Panc1 (cell line): Measurements from ENCODE around the gene PPBP. TPM values are rescaled to one million over a fixed set of nuclear protein-coding genes. Genes with fewer than 3 reads are reported as not detected.

Experiments
- ATAC-seq: fragments of 200-7000 bp; cut with Tn5 transposase; 2 replicates; pipeline ENCODE4 v1.9.1; 2020; ENCODE audit warnings: mild to moderate bottlenecking, moderate library complexity
- BruUV-seq: library from RNA; stranded (reverse); fragments of 400-500 nt; replicated peaks from 2 replicates; lab custom pipeline; 2021; lab: Mats Ljungman, UMichigan
- CTCF ChIA-PET: fragments of 300-600 bp; sonication (Branson Sonifier 250); formaldehyde crosslinking; loops from one replicate; lab custom pipeline; 2022; ENCODE audit warnings: antibody characterized with exemption; lab: Charles Lee
- POLR2A ChIA-PET: fragments of 300-600 bp; sonication (Branson Sonifier 250); formaldehyde crosslinking; loops from one replicate; lab custom pipeline; 2022; ENCODE audit warnings: antibody characterized with exemption; lab: Charles Lee
- DNase-seq: peaks from one replicate; pipeline ENCODE4 v3.0.0-alpha.2; 2010; ENCODE audit warnings: low read depth, low spot score
- H3K27ac ChIP-seq: 2 replicates; pipeline ENCODE4 v1.5.1; 2011; ENCODE audit warnings: mild to moderate bottlenecking, low read length, inconsistent platforms
- H3K27me3 ChIP-seq: fragments of 200-500 bp; sonication (Bioruptor generic); 2 replicates; pipeline ENCODE4 v1.6.0; 2014; ENCODE audit warnings: low read length, inconsistent platforms; ENCODE audit not compliant: control insufficient read depth, insufficient read depth
- H3K36me3 ChIP-seq: fragments of 200-500 bp; sonication (Bioruptor generic); 2 replicates; pipeline ENCODE4 v1.5.1; 2014; ENCODE audit warnings: inconsistent platforms, mild to moderate bottlenecking, low read length, moderate library complexity; ENCODE audit not compliant: control insufficient read depth, insufficient read depth
- H3K4me1 ChIP-seq: 2 replicates; pipeline ENCODE4 v1.5.1; 2011; ENCODE audit warnings: inconsistent platforms, mild to moderate bottlenecking, low read length, moderate library complexity; ENCODE audit not compliant: control insufficient read depth, insufficient read depth
- H3K4me3 ChIP-seq, 2 experiments: 2 replicates each; pipeline ENCODE4 v1.5.1; 2011 to 2012; ENCODE audit warnings: low read depth in 2 of 2, low read length in 2 of 2, mild to moderate bottlenecking in 2 of 2, inconsistent platforms in 1 of 2, moderate library complexity in 1 of 2
- H3K9me3 ChIP-seq: fragments of 200-500 bp; sonication (Bioruptor generic); 2 replicates; pipeline ENCODE4 v1.5.1; 2014; ENCODE audit warnings: low read depth, mild to moderate bottlenecking, inconsistent platforms, low read length, moderate library complexity; ENCODE audit not compliant: control insufficient read depth, insufficient read depth
- CTCF ChIP-seq: fragments of 450-650 bp; IDR thresholded peaks from 2 replicates; pipeline ENCODE4 v1.5.1; 2017; ENCODE audit warnings: mild to moderate bottlenecking
- POLR2AphosphoS5 ChIP-seq: IDR thresholded peaks from 2 replicates; pipeline ENCODE4 v1.6.1; 2012; ENCODE audit warnings: mild to moderate bottlenecking, low read depth, low read length, moderate library complexity
- REST ChIP-seq, 2 experiments: IDR thresholded peaks; 2 replicates each; pipeline ENCODE4 v1.6.1; 2011 to 2012; ENCODE audit warnings: low read depth in 2 of 2, control low read depth in 1 of 2, low read length in 1 of 2, mild to moderate bottlenecking in 1 of 2, moderate library complexity in 1 of 2; ENCODE audit not compliant: insufficient read depth in 1 of 2
- SIN3A ChIP-seq: IDR thresholded peaks from 2 replicates; pipeline ENCODE4 v1.6.1; 2012; ENCODE audit warnings: low read depth, mild to moderate bottlenecking, low read length, moderate library complexity, borderline replicate concordance; ENCODE audit not compliant: insufficient read depth
- TCF7L2 ChIP-seq: IDR thresholded peaks from 2 replicates; pipeline ENCODE4 v1.6.1; 2011; ENCODE audit warnings: mild to moderate bottlenecking, low read depth, low read length, inconsistent platforms
- in situ Hi-C: cut with HindIII; loops from 2 replicates; pipeline ENCODE4 v1.10.0; 2016; ENCODE audit warnings: low sequenced_read_pairs, low pct_unique_long_range_greater_than_20kb
- intact Hi-C: fragments of 100-400 bp; cut with micrococcal nuclease; formaldehyde crosslinking; loops from one replicate; pipeline ENCODE4 v1.10.0; 2022; ENCODE audit not compliant: unreplicated experiment
- total RNA-seq: library from RNA; stranded (reverse); gene quantifications from one replicate; pipeline ENCODE4 v1.2.1, GENCODE V29; 2021; ENCODE audit not compliant: unreplicated experiment

PPBP gene
- total RNA-seq, 1 experiment from 2014 or later = not detected

- Histone ChIP-seq H3K27ac (no peak overlapping the region), H3K9me3 (no peaks in the 10 kb centered on the region), H3K27me3 (no peaks in the 10 kb centered on the region), H3K36me3 (no peaks in the 10 kb centered on the region), H3K4me3 (no peak overlapping the region), H3K4me1 (no peaks in the 10 kb centered on the region)
- DNase-seq = no peak
- BruUV-seq = no TSS peak
- in situ Hi-C loops = no loop called here
- intact Hi-C loops = no loop called here
- POLR2A ChIA-PET = no interaction called here
- TF ChIP-seq CTCF (no peak), REST (IDR thresholded peaks at IDR 0.05; ENCODE audit: insufficient read depth in 1 of 2, low read depth in 2 of 2, low read length in 1 of 2) (no peak), POLR2AphosphoS5 (no peak), SIN3A (no peak), TCF7L2 (no peak)
- CTCF ChIA-PET = no interaction called here
- ATAC-seq = no peak
Measured at GRCh38 chr4:74033739-74034138, 45.7 kb upstream of the PPBP start.

GRCh38 chr4:74032064-74032463, 44.1 kb upstream of the PPBP start:
- Histone ChIP-seq H3K27ac (no peak overlapping the region), H3K27me3 (no peaks in the 10 kb centered on the region), H3K4me3 (no peak overlapping the region), H3K36me3 (no peaks in the 10 kb centered on the region), H3K9me3 (no peaks in the 10 kb centered on the region), H3K4me1 (no peaks in the 10 kb centered on the region)
- ATAC-seq (no peak), DNase-seq (no peak)
- in situ Hi-C loops (no loop called here), intact Hi-C loops (no loop called here)
- no TSS peak for BruUV-seq
- TF ChIP-seq TCF7L2 (no peak), REST (IDR thresholded peaks at IDR 0.05; ENCODE audit: insufficient read depth in 1 of 2, low read depth in 2 of 2, low read length in 1 of 2) (no peak), SIN3A (no peak), CTCF (no peak), POLR2AphosphoS5 (no peak)
- POLR2A ChIA-PET = no interaction called here
- CTCF ChIA-PET = no interaction called here
